Bronchial epithelial cell (primary cell): ENCODE data around the gene BBIP1. TPM values are rescaled to one million over a fixed set of nuclear protein-coding genes. Genes with fewer than 3 reads are reported as not detected.

Source experiments
- DNase-seq: peaks from one replicate; pipeline ENCODE4 v3.0.0-alpha.2; 2010; ENCODE audit warnings: low read depth
- FAIRE-seq: peaks from 2 replicates; lab custom pipeline; 2011; peaks lifted over from hg19 to GRCh38; lab: Jason Lieb, UNC
- H3K27me3 ChIP-seq: 2 replicates; pipeline ENCODE4 v1.5.1; 2011; ENCODE audit warnings: low read length; ENCODE audit not compliant: control insufficient read depth, insufficient read depth
- H3K36me3 ChIP-seq: 2 replicates; pipeline ENCODE4 v1.5.1; 2011; ENCODE audit warnings: low read length; ENCODE audit not compliant: control insufficient read depth, insufficient read depth
- H3K4me3 ChIP-seq: 2 replicates; pipeline ENCODE4 v1.5.1; 2011; ENCODE audit warnings: mild to moderate bottlenecking, low read depth, low read length, control low read depth
- total RNA-seq: library from RNA; depleted of rRNA; stranded (reverse); fragments of >200 nt; gene quantifications from 2 replicates; pipeline ENCODE4 v1.2.1, GENCODE V29; 2014
- TF ChIP-seq, protein P1 (sequence below): IDR thresholded peaks from 2 replicates; pipeline ENCODE4 v1.5.1; 2011; ENCODE audit warnings: mild to moderate bottlenecking, moderate library complexity, low read length, control low read depth, inconsistent platforms; ENCODE audit not compliant: insufficient read depth, severe bottlenecking

BBIP1 gene
- total RNA-seq, 1 donor from 2014 or later, result 11.6 TPM

- Histone ChIP-seq H3K36me3 (no peaks in the 10 kb centered on the region), H3K4me3 (no peak overlapping the region), H3K27me3 (no peaks in the 10 kb centered on the region)
- FAIRE-seq (no peak), DNase-seq (no peak)
- TF ChIP-seq, protein P1, sequence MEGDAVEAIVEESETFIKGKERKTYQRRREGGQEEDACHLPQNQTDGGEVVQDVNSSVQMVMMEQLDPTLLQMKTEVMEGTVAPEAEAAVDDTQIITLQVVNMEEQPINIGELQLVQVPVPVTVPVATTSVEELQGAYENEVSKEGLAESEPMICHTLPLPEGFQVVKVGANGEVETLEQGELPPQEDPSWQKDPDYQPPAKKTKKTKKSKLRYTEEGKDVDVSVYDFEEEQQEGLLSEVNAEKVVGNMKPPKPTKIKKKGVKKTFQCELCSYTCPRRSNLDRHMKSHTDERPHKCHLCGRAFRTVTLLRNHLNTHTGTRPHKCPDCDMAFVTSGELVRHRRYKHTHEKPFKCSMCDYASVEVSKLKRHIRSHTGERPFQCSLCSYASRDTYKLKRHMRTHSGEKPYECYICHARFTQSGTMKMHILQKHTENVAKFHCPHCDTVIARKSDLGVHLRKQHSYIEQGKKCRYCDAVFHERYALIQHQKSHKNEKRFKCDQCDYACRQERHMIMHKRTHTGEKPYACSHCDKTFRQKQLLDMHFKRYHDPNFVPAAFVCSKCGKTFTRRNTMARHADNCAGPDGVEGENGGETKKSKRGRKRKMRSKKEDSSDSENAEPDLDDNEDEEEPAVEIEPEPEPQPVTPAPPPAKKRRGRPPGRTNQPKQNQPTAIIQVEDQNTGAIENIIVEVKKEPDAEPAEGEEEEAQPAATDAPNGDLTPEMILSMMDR, result no peak
Measured at GRCh38 chr10:110964681-110965080, 45.7 kb upstream of the BBIP1 start.

GRCh38 chr10:110963162-110963561 lies 44.2 kb upstream of the BBIP1 start:
- no peaks in the 10 kb centered on the region for H3K27me3 ChIP-seq
- DNase-seq (no peak), FAIRE-seq (no peak)
- H3K4me3 ChIP-seq, result no peak overlapping the region
- TF ChIP-seq, protein P1, result no peak
- H3K36me3 ChIP-seq, result no peaks in the 10 kb centered on the region

DNA sequence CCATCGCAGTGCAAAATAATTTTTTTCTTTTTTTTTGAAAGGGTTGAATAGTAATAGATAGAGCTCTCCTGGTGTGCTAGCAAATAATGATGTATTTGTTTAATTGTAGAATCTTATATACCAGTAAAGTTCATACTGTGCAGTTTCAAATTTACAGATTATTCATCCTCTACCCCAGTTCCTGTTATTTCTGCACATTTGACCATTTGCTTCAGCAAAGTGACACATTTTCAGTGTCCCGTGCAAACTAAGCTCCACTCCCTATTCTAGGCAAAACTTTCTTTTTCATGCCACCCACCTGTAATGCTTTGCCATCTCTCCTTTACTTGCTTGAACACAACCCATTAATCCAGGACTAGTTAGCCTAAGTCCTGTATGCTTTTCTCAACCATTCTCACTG lies 43.5 kb upstream of the BBIP1 start:
- no peaks in the 10 kb centered on the region for H3K36me3 ChIP-seq
- DNase-seq, result no peak
- no peaks in the 10 kb centered on the region for H3K27me3 ChIP-seq
- TF ChIP-seq, protein P1, result no peak
- no peak for FAIRE-seq
- no peak overlapping the region for H3K4me3 ChIP-seq

- H3K27me3 ChIP-seq, result no peaks in the 10 kb centered on the region
- H3K4me3 ChIP-seq, result no peak overlapping the region
- no peak for FAIRE-seq
- TF ChIP-seq, protein P1, result no peak
- DNase-seq, result no peak
- no peaks in the 10 kb centered on the region for H3K36me3 ChIP-seq
Measured at GRCh38 chr10:110960333-110960712, 41.3 kb upstream of the BBIP1 start.

- no peaks in the 10 kb centered on the region for H3K27me3 ChIP-seq
- H3K36me3 ChIP-seq, result no peaks in the 10 kb centered on the region
- no peak for DNase-seq
- H3K4me3 ChIP-seq, result no peak overlapping the region
- TF ChIP-seq, protein P1, result no peak
- no peak for FAIRE-seq
Measured at GRCh38 chr10:110959379-110960332, 40.7 kb upstream of the BBIP1 start.

DNA sequence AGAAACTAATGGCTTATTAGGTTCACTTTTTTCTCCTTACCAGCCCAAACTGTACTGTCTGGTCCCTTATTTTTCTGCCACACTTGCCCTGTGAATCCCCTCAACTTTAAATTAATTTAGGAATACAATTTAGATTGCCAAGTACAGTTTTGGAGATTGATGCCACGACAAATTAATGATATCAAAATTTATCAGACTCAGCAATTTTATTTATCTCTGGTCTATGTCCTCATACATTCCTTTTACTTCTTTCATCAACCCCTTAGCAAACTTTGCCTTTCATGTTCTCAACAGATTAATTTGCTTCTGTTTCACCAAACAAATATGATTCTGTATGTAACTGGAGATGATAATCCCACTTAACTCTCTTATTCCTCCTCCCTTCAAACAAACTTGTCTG lies 38.6 kb upstream of the BBIP1 start:
- Histone ChIP-seq H3K36me3 (no peaks in the 10 kb centered on the region), H3K27me3 (no peaks in the 10 kb centered on the region), H3K4me3 (no peak overlapping the region)
- TF ChIP-seq, protein P1, result no peak
- DNase-seq (no peak), FAIRE-seq (no peak)
